ENCODE data around the gene PDLIM4.

GRCh38 chr5:132215329-132215728, 42.2 kb upstream of the PDLIM4 start:
- TF ChIP-seq CTCF (IDR thresholded peaks at IDR 0.05; ENCODE audit: insufficient read depth, low read depth, low read length) (no peak), EZH2 (IDR thresholded peaks at IDR 0.05; ENCODE audit: insufficient read depth, low read length) (no peak)

All from astrocyte (in vitro differentiated cells and primary cell).